HuH-7 (cell line): ENCODE measurements around the gene TSHZ2.

ENCODE experiments used
- DNase-seq: peaks from one replicate; pipeline ENCODE4 v3.0.0; 2011; ENCODE audit warnings: low spot score

The TSHZ2 gene

DNA sequence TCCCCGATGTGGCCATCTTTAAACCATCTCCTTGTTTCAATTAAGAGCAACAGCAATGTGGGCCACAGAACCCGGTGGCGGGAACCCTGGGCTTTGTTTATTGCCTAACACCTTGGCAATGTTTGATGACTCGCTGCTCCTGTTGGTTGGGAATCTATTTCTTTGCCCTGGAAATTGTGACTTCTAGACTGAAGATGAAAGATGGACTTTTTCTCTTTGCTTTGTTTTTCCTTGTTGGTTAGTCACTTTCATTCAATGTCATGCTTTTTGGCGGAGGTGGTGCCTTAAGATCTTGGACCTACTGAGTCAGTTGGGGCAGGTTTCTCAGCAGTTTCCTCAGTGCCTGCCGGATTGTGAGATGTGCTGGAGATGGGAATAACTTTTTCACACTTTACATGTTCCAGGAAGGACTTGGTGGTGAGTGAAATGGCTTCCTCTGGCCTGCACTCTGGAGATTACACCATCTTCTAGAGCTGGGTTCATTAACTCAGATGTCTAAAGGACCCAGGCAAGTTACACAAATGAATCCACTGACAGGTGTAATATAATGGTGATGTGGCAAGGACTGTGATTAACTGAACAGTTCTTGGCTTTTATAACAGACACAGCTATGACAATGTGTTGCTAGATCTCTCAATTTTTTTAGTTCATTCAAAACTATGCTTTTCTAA is 56.3 kb downstream of the TSHZ2 start:
- DNase-seq: no peak

DNA sequence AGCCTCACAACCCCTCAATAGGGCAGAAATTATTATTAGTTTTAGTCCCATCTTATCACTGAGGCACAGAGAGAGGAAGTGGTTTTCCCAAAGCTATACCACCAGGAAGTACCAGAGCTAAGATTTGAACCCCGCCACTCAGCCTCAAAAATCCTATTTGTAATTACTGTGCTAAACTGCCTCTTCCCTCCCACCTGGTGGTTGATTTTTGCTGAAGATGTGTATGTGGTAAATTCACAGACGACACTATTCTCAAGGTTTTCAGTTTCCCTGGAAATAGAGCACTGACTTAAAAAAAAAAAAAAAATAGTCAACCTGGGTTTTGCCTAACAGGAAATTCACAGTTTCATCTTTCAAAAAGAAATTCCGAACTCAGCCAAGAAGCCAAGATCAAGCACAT is 57.9 kb downstream of the TSHZ2 start:
- no peak for DNase-seq

DNA sequence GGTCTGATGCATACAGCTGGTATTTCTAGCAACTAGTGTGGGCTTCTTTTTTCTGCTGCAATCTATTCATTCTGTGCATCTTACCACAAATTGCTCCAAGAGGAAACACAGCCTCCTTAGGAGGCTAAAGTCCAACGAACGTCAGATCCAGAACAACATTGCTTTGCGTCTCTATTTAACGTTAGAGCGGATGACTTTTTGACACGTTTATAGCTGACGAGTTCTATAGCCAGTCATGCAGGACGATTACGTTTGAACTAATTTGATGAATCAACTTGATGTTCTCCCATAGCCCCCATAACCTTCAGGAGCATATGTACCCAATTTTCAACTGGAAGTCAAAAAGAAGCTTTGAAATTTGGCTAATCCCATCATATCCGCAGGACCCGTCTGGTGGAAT is 59.9 kb downstream of the TSHZ2 start:
- no peak for DNase-seq

DNA sequence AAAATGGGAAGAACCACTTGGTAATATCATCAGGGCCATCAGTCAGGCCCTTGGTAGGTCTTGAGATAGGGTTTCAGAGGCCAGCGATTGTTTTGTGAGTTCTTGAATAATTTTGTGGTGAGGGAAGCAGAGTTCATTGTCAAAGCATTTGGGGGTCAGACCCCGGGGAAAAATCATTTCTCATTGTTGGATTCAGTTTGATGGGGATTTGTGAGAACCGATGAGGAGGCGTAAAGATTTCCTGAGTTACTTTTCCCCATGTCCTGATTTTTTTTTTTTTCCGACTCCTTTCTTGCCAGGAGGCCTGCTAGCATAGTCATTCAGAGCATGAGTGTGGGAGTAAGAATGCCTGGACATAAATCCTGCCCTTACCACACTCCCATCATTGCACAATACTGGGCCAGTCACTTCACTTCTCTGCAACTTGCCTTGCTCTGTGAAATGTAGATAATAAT is 60.3 kb downstream of the TSHZ2 start:
- no peak for DNase-seq

DNA sequence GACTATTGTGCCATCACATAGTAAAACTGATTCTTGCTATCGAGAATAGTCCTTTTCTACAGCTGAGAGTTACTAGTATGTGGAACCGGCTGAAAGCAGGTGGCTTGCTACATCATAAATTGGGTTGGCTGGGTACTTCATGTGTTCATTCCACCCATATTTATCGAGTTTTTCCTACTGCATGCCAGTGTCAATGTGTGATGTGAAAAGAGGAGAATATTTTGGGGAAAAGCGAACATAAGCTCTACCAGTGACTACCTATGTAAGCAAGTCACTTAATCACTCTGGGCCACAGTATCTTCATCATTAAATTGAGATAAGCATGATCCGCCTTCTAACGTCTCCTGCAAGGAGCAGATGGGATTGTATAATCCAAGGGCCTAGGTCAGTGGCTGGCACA is 61.0 kb downstream of the TSHZ2 start:
- DNase-seq: no peak

DNA sequence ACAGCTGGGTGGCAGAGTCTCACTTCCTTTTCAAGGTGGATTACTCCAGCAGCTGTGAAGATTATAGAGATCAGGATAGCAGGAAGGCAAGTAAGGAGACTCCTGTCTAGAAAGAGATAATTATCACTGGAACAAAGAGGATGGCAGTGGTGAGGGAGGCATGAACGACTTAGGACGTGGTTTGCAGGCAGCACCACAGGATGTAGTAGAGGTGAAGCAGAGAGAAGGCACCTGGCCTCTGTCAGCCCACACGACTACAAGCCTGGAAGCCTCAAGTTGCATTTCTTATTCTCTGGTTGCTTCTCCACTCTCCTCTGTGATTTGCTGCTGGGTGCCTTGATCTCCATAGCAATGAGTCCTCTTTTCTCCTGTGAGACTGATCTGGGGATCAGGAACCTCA is 62.7 kb downstream of the TSHZ2 start:
- DNase-seq: no peak

DNA sequence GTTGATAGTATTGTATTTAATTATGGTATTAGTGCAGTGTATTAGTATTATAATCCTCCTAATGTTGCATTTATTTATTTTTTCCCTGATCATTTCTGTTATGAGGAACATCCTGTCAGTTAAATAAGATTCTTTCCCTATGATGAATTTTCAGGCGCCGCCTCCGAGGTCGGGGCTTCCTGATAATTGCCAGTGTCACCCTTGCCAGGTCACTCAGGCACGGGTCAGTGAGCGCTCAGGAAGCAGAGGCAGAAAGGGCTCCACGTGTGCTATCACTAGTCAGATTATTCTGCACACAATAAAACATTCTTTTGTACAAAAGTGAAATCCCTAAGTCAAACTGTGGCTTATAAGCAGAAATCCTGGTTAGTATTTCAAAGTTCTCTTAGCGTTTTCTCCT is 64.8 kb downstream of the TSHZ2 start:
- no peak for DNase-seq

DNA sequence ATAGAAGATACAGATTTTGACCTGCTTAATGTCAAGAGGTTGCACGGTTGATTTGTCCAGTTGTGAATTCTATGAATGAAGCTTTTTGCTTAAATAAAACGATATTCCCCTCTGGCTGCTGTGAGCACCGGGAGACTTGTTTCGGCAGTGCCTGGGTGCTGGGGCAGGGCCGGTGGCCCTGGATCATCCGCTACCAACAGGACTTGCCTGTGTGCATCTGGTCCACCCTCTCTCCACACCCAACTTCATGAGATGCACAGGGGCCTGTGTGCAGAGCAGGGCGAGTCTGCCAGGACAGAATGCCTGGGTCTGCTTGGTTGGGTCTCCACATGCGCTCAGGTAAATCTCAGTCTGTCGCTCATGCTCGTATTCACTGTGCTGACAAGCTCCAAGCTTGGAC is 65.5 kb downstream of the TSHZ2 start:
- DNase-seq: no peak

DNA sequence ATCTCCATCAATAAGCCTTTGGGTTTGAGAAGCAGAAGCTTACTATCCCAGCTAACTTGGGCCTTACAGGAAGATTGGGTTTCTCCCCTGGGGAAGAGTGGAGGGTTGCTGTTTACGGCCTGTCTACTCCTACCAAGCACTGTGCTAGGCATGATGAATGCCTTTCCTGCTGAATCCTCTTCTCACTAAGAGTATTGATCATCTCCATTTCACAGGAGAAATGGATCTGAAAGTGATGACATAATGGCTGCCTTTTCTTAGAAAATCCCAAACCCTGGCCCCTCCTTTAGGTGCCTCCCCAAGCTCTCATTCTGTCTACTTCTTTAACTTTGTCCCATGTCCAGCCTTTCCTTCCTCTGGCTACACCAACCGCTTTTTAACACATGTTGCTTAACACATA is 66.1 kb downstream of the TSHZ2 start:
- DNase-seq: no peak

DNA sequence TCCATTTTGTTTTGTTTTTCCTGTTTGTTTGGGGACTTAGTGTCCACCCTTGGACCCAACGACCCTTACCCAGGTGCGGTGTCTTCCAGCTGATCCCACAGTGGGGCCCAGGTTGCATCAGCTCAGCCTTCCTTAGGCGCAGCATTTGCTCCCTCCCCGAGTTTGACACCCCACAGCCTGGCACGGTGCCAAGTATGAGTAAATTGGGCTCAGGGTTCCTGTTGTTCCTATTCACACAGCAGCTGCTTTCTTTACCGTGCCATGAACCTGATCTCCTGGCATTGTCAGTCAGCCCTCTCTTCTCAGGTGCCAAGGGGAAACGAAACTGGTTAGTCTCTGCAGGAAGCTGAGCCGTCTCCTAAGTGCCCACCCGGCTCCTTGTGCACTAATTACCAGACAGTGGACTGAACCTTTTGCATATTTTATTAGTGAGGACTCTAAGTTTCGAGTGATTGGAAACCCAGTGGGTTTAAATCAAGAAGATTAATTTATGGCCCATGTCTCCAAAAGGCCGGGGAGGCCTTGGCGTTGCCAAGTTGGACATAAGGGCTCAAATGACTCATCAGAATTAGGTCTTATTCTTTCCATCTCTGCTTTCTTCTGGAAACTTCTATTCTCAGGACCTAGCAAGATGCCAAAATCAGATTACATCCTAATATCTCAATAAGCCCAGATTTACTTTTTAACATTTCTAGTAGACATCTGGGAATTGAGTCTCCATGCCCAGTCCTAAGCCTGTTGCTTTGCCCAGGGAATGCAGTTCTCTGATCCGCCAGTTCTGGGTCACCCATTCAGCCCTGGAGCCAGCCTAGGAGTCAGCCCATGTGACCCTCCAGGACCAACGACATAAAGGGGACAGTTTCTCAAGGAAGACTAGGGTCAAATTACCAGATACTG is 68.8 kb downstream of the TSHZ2 start:
- no peak for DNase-seq

DNA sequence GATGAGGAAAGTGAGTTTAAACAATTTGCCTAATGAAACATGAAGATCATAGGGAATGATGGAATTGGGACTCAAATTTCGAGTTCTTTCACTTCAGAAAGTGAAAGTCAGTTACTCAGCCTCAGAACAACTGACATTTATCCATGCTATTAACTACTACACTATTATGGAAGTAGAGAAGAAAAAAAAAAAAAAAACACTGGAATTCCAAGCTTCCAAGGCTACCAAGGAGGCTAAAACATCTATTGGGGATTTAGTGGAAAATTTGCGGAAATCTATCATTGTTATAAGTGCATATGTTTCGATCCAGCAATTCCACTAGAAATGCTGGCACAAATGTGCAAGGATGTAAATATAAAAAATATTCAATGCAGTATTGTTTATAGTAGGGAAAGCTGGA is 70.4 kb downstream of the TSHZ2 start:
- no peak for DNase-seq

DNA sequence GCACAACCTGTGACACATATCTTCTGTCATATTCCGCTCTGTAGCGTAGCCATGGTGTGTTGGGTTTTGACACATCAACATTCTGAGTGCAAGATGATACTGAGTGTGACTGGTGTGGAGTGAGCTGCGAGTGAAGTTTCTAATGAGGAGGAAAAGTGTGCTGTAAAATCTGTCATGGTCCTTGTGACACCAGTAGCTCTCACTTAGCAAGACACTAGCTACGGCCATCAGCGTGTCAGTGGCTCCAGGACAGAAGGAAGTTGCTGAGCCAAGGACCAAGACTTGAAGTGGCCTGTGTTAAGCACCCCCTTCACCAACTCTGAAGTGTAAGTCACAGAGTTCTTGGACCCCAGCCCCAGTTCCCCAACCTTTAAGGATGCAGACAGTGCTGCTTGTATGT is 72.1 kb downstream of the TSHZ2 start:
- no peak for DNase-seq

DNA sequence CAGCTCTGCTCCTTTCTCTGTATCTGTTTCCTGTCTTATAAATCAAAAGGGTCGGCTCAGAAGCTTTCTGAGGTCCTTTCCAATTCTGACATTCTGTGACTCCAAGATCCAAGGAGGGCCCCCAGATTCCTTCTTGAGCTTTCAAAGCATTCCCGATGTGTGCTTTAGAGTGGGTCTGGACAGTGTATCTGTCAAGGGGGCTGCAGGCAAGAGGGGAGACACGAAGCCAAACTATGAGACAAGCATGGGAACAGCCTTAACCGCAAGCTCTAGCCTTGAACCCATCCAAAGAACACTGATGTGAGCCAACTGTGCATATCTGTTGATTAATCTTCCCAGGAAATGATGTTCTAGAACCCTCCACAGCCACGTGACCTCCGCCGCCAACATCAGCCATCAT is 73.8 kb downstream of the TSHZ2 start:
- DNase-seq: no peak

DNA sequence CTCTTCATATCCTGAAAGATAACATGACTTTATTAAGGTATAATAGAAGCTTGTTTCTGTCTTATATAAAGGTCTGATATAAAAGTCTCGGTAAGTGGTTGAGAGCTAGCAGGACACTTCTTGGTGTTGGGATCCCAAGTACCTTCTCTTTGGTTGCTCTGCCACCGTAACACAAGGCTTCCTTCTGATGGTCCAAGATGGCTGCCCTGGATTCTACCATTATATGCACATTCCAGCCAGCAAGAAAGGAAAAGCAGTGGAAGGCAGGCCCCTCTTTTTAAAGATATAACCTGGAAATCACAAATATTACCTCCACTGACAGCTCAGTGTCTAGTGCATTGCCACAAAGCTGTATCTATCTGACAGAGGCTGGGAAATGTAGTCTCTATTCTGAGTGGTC is 75.0 kb downstream of the TSHZ2 start:
- DNase-seq: no peak

DNA sequence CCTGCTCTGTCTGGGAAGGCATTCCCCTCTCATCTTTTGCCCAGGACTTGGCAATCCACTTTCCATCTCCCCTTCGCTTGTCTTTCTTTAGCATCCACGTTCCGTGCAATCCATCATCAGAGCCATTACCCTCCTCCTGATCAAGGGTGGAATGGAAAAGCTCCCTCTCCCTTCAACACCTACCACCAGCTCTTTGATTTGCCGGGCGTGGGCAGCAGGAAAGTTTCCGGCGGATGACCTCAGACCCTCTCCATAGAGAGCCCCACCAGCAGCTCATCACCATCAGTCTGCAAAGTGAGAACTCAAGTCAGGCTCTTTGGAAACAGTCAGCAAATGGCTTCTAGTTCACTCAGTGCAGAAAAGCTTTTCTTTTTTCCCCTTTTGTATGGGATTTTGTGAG is 76.2 kb downstream of the TSHZ2 start:
- no peak for DNase-seq

DNA sequence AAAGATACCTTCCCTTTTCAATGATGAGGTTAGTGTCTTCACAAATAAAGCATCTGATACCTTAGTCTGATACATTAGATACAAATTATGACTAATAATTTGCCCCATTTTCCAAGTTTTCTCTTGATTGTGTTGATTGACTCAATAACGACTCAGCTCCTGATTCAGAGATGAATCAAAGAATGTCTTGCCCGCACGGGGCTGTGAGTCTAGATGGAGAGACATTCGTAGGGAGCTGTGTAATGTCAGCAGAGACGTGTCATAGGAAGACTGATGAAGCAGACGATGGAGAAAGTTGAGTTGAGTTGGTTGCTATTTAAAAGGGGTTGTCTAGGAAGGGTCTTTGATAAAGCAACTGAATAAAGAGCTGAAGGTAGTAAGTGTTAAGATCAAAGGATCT is 78.2 kb downstream of the TSHZ2 start:
- no peak for DNase-seq

DNA sequence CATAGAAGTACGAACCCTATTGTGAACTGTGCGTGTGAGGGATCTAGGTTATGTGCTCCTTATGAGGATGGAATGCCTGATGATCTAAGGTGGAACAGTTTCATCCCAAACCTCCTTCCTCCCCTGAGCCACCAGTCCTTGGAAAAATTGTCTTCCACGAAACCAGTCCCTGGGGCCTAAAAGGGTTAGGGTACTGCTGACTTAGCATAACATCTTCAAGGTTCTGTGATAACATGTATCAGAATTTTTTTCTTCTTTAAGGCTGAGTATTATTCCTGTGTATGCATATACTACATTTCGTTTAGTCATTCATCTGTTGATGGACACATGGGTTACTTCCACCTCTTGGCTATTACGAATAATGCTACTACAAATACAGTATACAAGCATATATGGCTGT is 80.2 kb downstream of the TSHZ2 start:
- no peak for DNase-seq

DNA sequence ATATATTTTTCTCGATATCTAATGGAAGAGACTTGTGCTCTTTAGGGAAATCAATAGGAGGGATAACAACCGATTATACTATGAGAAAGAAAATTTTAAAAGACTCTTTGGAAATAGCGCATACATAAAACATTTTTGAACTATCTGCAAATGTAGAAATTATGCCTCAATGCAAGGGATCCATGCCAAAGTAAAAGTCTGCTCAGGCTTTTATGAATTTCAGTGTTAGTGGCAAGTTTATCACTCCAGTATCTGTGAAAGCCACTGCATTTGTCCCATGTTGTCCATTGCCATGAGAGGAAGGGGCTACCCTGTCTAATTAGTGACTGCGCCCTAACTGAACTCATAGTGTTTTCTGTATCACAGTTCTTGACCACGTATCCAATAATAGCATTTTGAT is 81.4 kb downstream of the TSHZ2 start:
- no peak for DNase-seq

DNA sequence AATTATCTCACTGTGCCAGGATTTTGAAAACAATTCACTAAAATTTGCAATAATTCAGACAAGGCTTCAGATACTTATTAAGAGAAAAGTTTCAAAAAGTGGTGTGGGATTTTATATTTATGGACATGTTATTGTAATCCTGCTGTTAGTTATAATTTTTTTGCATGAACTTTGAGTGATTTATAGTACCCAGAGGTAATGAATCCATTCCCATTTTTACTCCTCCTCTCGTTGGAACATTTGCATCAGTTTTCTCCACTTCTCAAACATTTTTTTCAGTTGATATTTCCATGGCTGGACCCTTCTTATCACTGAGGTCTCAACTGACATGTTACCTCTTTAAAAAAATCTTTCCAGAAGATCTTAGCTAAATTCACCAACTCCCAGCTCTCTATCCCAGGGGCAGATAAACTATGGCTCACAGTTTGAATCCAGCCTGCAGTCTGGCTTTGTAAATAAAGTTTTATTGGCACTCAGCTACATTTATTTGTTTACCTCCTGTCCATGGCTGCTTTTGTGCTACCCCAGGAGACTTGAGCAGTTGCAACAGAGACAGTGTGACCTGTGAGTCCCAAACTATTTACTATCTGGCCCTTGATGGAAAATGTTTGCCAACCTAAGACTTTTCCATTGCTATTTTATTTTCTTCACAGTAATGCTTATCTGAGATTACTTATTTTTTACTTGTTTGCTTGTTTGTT is 83.4 kb downstream of the TSHZ2 start:
- DNase-seq: peak; percentile 12

DNA sequence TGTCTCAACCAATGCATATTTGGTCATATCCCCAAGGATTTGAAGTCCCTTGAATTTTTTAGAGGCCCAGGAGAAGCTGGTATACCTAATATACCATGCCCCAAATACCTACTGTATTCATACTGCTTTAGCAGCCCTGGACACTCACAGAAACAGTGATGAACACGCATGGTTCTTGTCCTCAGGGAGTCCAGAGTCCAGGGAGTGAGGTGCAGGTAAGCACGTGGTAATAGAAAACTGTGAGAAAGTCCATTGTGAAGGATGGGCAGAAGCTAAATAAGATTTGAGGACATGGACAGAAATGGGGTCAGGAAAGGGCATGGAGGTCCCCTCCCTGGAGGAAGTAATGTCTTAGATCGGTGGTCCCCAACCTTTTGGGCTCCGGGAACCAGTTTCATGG is 85.4 kb downstream of the TSHZ2 start:
- no peak for DNase-seq

DNA sequence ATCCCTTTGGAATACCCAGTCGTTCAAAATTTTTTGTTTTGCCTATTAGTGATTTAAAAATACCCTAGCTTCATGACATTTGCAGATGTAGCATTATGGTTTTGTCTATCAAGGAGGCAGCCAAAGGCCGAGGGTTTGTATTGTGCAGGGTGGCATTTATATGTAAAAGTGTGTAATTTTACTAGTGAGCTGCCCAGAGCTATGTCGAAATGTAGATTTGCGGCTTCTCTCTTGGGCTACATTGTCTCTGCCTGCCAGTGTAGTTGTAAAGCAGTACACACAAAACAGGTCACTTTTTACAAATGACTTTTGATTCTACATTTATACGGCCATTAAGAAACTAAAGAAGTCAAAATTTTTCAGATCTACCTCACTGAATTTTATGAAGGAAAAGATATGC is 87.7 kb downstream of the TSHZ2 start:
- no peak for DNase-seq

DNA sequence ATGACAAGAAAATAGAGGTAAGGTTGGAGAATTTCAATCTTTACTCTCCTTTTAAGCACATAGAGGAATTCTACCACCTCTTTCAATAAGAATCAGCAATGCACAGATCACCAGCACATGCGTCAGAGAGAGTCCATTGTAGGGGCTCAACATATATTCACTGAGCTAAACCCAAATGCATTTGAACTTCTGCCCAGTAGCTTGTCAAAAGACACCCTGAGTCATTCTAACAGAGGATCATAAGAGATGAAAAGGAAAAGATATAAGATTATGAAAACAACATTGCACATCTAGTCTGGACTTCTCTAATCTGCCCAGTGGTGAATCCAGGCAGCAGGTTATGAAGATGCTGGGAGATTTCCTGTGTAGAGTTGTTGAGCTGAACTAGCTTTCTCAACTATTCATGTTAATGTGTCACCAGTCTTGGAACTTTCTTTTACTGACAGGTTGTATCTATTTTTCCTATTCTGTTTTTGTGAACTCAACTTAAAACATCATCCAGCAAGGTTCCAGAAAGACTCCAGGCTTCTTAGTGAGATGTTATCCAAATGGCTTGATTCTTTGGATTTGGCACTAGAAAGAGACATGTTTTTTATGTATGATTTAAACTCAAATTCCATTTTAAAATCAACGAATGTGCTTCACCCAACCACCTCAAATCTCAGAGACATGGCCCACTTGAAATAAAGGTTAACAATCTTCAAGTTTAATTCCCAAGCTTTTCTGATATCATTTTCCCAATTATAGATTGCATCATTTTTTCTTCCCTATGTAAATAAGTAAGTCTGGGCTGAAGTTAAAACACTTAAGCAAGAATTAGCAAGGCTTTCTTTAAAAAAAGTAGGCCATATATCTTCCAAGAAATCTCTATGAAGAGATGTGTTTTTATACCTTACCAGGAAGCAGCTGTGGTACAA is 89.3 kb downstream of the TSHZ2 start:
- no peak for DNase-seq
